ENCODE measurements around the gene EEF1AKMT1. TPM values are rescaled to one million over a fixed set of nuclear protein-coding genes. Genes with fewer than 3 reads are reported as not detected.
"Not testable (repeated sequence)": the region's sequence is repeated elsewhere in the genome, so short reads cannot be mapped to it uniquely, and the experiment has no call there.

The EEF1AKMT1 gene
- total RNA-seq, 2 experiments from 2014 or later, result 16.5 to 18.4 TPM

GRCh38 chr13:20774746-20775145 lies 985 bp upstream of the EEF1AKMT1 start:
- H3K4me1 Mint-ChIP-seq (ENCODE audit: low read depth), result peaks cover 33% of the 10 kb centered on the region
- H3K9me3 Mint-ChIP-seq, result no peaks in the 10 kb centered on the region
- no peaks in the 10 kb centered on the region for H3K27me3 Mint-ChIP-seq
- CTCF ChIA-PET, result interaction anchor here (0.6 to 2.1 kb wide), 2 partner anchors 51 to 693 kb away, joined by 3 to 7 read pairs; no protein-coding TSS in a partner anchor
- peaks cover 23% of the 10 kb centered on the region for H3K36me3 Mint-ChIP-seq
- peak overlapping the region; percentile 34 for H3K27ac Mint-ChIP-seq
- peak overlapping the region; percentile 81 for H3K4me3 Mint-ChIP-seq
- POLR2A ChIA-PET, result interaction anchor here (1.4 to 2.8 kb wide), 2 partner anchors 128 to 583 kb away, joined by 3 to 13 read pairs; partner anchors contain the start of gene XPO4
- intact Hi-C loops (cut with micrococcal nuclease), result loop anchor here (10.0 kb wide), 2 partner anchors 250 to 400 kb away; partner anchors contain the start of genes CRYL1, MRPL57 and SKA3
- no peak for DNase-seq

DNA sequence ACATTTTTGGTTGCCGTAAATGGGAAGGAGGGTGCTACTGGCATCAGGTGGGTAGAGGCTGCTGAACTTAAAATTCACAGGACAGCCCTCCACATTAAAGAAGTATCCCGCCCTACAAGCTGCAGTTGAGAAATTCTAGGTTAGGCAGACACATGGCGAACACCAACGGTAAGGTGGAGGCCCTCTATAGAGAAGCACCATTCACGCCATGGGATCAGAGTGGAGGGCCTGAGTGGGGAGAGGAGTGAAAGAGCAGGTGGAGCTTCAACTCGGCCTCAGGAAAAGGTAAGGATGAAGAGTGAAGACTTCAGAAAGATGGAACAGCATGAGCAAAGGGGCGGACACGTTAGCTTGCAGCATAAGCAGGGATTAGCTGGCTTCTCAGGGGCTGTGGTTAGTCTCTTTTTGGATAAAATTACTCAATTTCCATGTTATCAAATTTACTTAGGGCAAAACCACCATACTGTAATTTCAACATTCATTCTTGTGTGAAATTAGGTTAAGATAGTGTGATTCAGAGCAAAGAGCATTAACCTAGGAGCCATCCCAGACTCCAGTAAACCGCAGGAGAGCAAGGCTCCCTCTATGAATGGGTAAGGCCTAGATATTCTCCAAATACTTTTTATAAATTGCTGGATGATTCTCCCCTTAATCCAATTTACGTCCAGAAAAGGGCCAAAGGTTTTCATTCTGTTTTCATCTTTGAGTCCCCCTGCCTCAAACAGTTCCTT lies 1.2 kb downstream of the EEF1AKMT1 start:
- peaks cover 42% of the 10 kb centered on the region for H3K4me1 Mint-ChIP-seq (ENCODE audit: low read depth)

DNA sequence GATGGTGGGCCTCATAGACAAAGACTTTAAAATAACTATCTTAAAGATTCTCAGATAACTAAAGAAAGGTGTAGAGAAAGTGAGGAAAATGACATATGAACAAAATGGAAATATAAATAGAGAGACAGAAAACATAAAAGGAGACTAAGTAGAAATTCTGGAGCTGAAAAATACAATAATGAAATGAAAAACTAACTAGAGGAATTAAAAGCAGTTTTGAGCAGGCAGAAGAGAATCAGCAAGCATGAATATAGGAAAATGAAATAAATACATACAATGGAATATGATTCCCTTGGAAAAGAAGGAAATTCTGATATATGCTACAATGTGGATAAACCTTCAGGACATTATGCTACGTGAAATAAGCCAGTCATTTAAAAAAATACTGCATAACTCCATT lies 3.9 kb downstream of the EEF1AKMT1 start:
- ChIA-PET POLR2A (no interaction called here), CTCF (no interaction called here)
- intact Hi-C loops (cut with micrococcal nuclease), result loop anchor here (10.0 kb wide), 2 partner anchors 245 to 405 kb away; partner anchors contain the start of genes CRYL1, MRPL57 and SKA3
- Mint-ChIP-seq H3K9me3 (peaks cover 18% of the 10 kb centered on the region), H3K27me3 (no peaks in the 10 kb centered on the region), H3K36me3 (peaks cover 49% of the 10 kb centered on the region), H3K27ac (no peak overlapping the region), H3K4me1 (ENCODE audit: low read depth) (peaks cover 38% of the 10 kb centered on the region), H3K4me3 (no peak overlapping the region)
- DNase-seq, result no peak

More for the DNA sequence above, 1.2 kb downstream of the EEF1AKMT1 start:
- Mint-ChIP-seq H3K9me3 (peaks cover 13% of the 10 kb centered on the region), H3K27me3 (no peaks in the 10 kb centered on the region), H3K27ac (peak overlapping the region; percentile 96), H3K36me3 (peaks cover 45% of the 10 kb centered on the region), H3K4me3 (peak overlapping the region; percentile 81)
- peak; percentile 13 for DNase-seq
- ChIA-PET CTCF (interaction anchor here (1.3 kb wide), 1 partner anchor 61 kb away, joined by 4 read pairs; no protein-coding TSS in a partner anchor), POLR2A (interaction anchor here (0.6 to 2.8 kb wide), 7 partner anchors 7 to 590 kb away, joined by 3 to 13 read pairs (median 4); partner anchors contain the start of genes CRYL1, IL17D, MRPL57 and XPO4)
- intact Hi-C loops (cut with micrococcal nuclease), result loop anchor here (1.0 to 10.0 kb wide), 7 partner anchors 56 to 402 kb away; partner anchors contain the start of genes CRYL1, IFT88, MRPL57 and SKA3

GRCh38 chr13:20769091-20769490 lies 4.7 kb downstream of the EEF1AKMT1 start:
- Mint-ChIP-seq H3K36me3 (peaks cover 49% of the 10 kb centered on the region), H3K27me3 (no peaks in the 10 kb centered on the region), H3K4me3 (no peak overlapping the region), H3K27ac (no peak overlapping the region), H3K4me1 (ENCODE audit: low read depth) (peaks cover 33% of the 10 kb centered on the region), H3K9me3 (peaks cover 18% of the 10 kb centered on the region)
- CTCF ChIA-PET, result no interaction called here
- DNase-seq, result no peak
- POLR2A ChIA-PET, result no interaction called here
- intact Hi-C loops (cut with micrococcal nuclease), result no loop called here

DNA sequence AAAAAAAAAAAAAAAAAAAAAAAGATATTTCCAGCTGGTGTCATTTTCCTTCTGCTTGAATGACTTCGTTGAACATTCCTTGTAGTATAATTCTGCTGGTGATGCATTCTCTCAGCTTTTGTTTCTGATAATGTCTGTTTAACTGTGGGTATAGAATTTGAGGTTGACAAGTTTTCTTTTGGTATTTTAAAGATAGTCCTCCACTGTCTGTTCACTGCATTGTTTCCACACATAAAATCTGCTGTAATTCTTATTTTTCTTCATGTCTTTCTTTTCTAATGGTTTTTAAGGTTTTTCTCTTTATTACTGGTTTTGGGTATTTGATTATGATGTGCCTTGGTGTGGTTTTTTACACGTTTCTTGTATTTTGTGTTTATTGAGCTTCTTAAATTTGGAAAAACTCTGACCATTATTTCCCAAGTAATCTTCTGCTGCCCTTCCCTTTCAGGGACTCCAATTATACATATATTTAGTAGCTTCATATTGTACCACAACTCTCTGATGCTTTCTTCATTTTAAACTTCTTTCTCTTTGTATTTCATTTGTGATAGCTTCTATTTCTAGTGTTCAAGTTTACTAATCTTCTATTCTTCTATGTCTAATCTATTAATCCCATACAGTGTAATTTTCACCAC lies 6.3 kb downstream of the EEF1AKMT1 start:
- CTCF ChIA-PET, result interaction anchor here (1.1 kb wide), 1 partner anchor 61 kb away, joined by 6 read pairs; no protein-coding TSS in a partner anchor
- no peak overlapping the region for H3K4me3 Mint-ChIP-seq
- no peak overlapping the region for H3K27ac Mint-ChIP-seq
- H3K4me1 Mint-ChIP-seq (ENCODE audit: low read depth), result peaks cover 27% of the 10 kb centered on the region
- H3K9me3 Mint-ChIP-seq, result peaks cover 18% of the 10 kb centered on the region
- DNase-seq, result no peak
- POLR2A ChIA-PET, result no interaction called here
- intact Hi-C loops (cut with micrococcal nuclease), result no loop called here
- H3K27me3 Mint-ChIP-seq, result no peaks in the 10 kb centered on the region
- H3K36me3 Mint-ChIP-seq, result peaks cover 46% of the 10 kb centered on the region

DNA sequence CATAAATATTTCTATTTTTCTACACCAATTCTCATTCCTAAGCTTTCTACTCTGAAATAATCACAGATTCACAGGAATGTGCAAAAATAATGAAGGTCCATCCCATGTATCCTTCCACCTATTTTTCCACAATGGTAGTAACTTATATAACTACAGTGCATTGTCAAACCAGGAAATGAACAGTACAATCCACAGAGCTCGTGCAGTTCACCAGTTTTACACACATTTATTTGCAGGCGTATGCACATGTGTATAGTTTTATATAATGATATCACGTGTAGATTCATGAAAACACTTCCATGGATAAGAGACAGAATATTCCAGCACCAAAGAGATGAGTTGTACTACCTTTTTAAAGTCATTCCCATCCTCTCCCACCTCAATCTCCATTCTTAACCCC lies 12.9 kb downstream of the EEF1AKMT1 start:
- H3K36me3 Mint-ChIP-seq, result peaks cover 19% of the 10 kb centered on the region

GRCh38 chr13:20754009-20754408 lies 19.8 kb downstream of the EEF1AKMT1 start:
- Mint-ChIP-seq H3K4me1 (ENCODE audit: low read depth) (no peaks in the 10 kb centered on the region), H3K9me3 (peaks cover 50% of the 10 kb centered on the region), H3K27ac (no peak overlapping the region), H3K27me3 (no peaks in the 10 kb centered on the region), H3K4me3 (no peak overlapping the region), H3K36me3 (peaks cover 58% of the 10 kb centered on the region)
- ChIA-PET CTCF (interaction anchor here (0.7 kb wide), 1 partner anchor 110 kb away, joined by 3 read pairs; no protein-coding TSS in a partner anchor), POLR2A (no interaction called here)
- DNase-seq, result no peak
- intact Hi-C loops (cut with micrococcal nuclease), result no loop called here

More for the DNA sequence above, 12.9 kb downstream of the EEF1AKMT1 start:
- Mint-ChIP-seq H3K27me3 (no peaks in the 10 kb centered on the region), H3K4me1 (ENCODE audit: low read depth) (no peaks in the 10 kb centered on the region), H3K9me3 (peaks cover 10% of the 10 kb centered on the region), H3K4me3 (no peak overlapping the region), H3K27ac (no peak overlapping the region)
- POLR2A ChIA-PET, result no interaction called here
- intact Hi-C loops (cut with micrococcal nuclease), result no loop called here
- DNase-seq, result no peak
- CTCF ChIA-PET, result no interaction called here

GRCh38 chr13:20749377-20749776 lies 24.4 kb downstream of the EEF1AKMT1 start:
- Mint-ChIP-seq H3K36me3 (peaks cover 46% of the 10 kb centered on the region), H3K4me1 (ENCODE audit: low read depth) (no peaks in the 10 kb centered on the region), H3K27ac (no peak overlapping the region), H3K27me3 (no peaks in the 10 kb centered on the region), H3K9me3 (peaks cover 66% of the 10 kb centered on the region), H3K4me3 (no peak overlapping the region)
- intact Hi-C loops (cut with micrococcal nuclease), result no loop called here
- CTCF ChIA-PET, result interaction anchor here (0.6 kb wide), 1 partner anchor 39 kb away, joined by 3 read pairs; no protein-coding TSS in a partner anchor
- DNase-seq, result no peak
- POLR2A ChIA-PET, result no interaction called here

GRCh38 chr13:20743830-20744404 lies 29.8 kb downstream of the EEF1AKMT1 start:
- POLR2A ChIA-PET; H3K4me1 Mint-ChIP-seq (ENCODE audit: low read depth); H3K27ac Mint-ChIP-seq; H3K4me3 Mint-ChIP-seq; DNase-seq; CTCF ChIA-PET; H3K27me3 Mint-ChIP-seq; intact Hi-C loops (cut with micrococcal nuclease): not testable (repeated sequence)
- Mint-ChIP-seq H3K9me3 (peaks cover 25% of the 10 kb centered on the region), H3K36me3 (peaks cover 26% of the 10 kb centered on the region)

GRCh38 chr13:20740021-20740420 lies 33.7 kb downstream of the EEF1AKMT1 start:
- H3K27me3 Mint-ChIP-seq, result no peaks in the 10 kb centered on the region
- peaks cover 19% of the 10 kb centered on the region for H3K36me3 Mint-ChIP-seq
- CTCF ChIA-PET, result no interaction called here
- DNase-seq, result no peak
- no peak overlapping the region for H3K4me3 Mint-ChIP-seq
- intact Hi-C loops (cut with micrococcal nuclease), result no loop called here
- peaks cover 7% of the 10 kb centered on the region for H3K9me3 Mint-ChIP-seq
- POLR2A ChIA-PET, result no interaction called here
- H3K27ac Mint-ChIP-seq, result no peak overlapping the region
- H3K4me1 Mint-ChIP-seq (ENCODE audit: low read depth), result no peaks in the 10 kb centered on the region

GRCh38 chr13:20738616-20739015 lies 35.1 kb downstream of the EEF1AKMT1 start:
- H3K4me1 Mint-ChIP-seq (ENCODE audit: low read depth), result no peaks in the 10 kb centered on the region
- peaks cover 18% of the 10 kb centered on the region for H3K36me3 Mint-ChIP-seq
- H3K9me3 Mint-ChIP-seq, result peaks cover 2% of the 10 kb centered on the region
- no peak overlapping the region for H3K27ac Mint-ChIP-seq
- no peaks in the 10 kb centered on the region for H3K27me3 Mint-ChIP-seq
- POLR2A ChIA-PET, result no interaction called here
- H3K4me3 Mint-ChIP-seq, result no peak overlapping the region
- no peak for DNase-seq
- CTCF ChIA-PET, result no interaction called here
- intact Hi-C loops (cut with micrococcal nuclease), result no loop called here
